ENCODE results near the gene ZNF814.
A peak's percentile ranks its signal among the peaks of the same experiment; 100 is the strongest.
"Not testable (repeated sequence)": the region's sequence is repeated elsewhere in the genome, so short reads cannot be mapped to it uniquely, and the experiment has no call there.

ZNF814 gene

GRCh38 chr19:57888560-57889231 is at the start of gene ZNF814:
Gene ZNF814 (minus strand): TSS chr19:57889037. CDS start chr19:57888802, 235 bp downstream.
- DNase-seq: peak; percentile 16 to 91 (median 68)

DNA sequence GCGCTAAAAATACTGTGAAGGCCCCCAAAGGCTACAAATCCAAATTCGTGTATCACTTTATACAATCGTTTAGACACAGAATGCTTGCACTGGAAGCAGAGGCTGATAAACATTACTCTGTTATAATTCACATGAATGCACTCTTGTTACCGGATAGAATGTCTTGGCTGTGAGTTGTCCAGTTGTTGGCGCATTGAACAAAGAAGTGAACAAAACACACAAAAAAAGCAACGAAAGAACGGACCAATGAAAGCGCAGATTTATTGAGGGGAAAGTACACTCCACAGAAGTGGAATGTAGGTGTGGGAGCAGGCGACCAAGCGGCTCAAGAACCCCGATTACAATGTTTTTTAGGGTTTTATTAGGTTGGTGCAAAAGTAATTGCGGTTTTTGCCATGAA is 46.9 kb upstream of the ZNF814 start:
- DNase-seq: peak in 4 of 51 donors; percentile 1 to 39 (median 22)

DNA sequence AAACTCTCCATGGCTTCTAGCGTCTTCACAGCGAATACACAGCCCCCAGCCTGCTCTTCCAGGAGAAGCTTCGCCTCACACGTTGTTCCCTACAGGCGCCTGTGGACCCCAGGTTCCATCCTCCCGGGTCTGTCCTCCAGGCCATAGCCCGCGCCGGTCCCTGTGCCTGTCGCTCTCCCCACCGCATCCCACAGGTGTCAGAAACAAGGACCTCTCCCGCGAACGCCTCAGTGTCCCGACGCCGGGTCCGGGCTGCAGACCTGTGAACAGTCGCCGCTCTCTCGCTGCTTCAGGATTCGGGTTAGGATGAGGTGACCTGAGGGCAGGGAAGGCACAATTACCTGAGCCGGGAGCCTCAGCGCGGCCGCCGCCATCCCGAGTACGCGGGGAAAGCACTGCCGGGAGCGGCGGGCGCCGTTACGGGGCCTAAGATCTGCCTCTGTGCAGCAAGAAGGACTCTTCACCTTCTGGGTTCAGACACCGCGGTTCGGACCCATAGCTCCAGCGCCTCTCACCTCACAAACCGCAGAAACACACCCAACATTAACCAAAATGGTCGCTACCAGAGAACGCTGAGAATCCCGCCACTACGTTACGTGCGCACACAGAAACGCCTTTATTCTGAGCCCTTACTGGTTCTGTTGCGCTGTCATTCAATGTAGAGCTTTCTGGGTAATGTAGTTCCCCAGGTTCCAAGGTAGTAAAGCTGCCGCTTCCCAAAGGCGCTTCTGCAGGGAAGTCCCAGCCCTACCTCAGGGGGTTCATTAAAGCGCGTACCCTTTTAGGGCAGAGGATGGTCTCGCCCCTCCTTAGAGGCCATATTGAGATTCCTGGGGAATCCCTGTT is 46.2 kb upstream of the ZNF814 start, which contains the start of gene ZNF418:
Gene ZNF418, minus strand, starts transcription at position 583 of the 846 bp plus-strand sequence. CDS start 1,580 bp downstream, outside the sequence.
- peak; percentile 7 to 91 (median 61) for DNase-seq

DNA sequence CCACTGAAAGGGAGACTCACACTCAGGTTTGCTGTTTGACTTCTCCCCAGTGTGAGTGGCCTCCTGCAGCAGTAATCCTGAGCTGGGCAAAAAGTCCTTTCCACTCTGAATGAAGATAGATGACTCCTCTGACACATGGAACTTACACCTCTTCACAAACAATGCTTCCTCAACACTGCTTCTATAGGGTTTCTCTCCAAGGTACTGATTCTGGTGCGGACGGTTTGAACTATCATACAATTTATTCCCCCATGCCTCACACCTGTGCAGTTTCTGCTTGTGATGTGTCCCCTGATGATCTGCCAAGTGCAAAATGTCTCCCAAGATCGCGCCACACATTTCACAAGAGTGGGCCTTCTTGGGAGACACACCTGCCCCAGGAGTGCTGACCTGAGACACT is 38.8 kb upstream of the ZNF814 start:
- DNase-seq: no peak

DNA sequence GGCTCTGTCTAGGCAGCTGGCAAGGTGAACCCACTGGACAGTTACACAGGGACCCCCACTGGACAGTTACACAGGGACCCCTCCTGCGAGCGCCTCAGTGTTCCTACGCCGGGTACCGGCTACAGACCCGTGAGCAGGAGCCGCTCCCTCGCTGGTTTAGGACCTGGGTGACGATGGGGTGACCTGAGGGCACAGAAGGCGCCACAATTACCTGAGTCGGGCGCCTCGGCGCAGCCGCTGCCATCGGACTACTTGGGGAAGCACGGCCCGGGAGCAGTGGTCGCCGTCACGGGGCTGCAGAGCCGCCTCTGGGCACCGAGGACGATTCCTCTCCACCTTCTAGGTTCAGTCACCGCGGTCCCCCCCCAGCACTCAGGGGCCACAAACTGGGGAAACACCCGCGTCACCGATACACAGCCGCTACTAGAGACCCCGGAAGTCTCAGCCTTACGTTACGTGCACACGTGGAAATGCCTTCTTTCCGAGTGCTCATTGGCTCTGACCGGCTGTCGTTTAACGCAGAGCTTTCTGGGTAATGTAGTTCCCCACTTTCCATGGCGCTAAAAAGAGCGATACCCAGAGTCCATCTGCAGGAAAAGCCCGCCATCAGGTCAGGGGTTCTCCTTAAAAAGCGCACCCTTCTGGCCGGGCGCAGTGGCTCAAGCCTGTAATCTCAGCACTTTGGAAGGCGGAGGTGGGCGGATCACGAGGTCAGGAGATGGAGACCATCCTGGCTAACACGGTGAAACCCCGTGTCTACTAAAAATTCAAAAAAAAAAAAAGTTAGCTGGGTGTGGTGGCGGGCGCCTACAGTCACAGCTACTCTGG is 27.5 kb upstream of the ZNF814 start, which contains the start of gene ZNF417:
Gene ZNF417, minus strand, starts transcription at position 425 of the 828 bp plus-strand sequence. Its CDS starts 181 bp downstream, at position 244.
- peak; percentile 24 to 92 (median 78) for DNase-seq

GRCh38 chr19:57914531-57914930 is 25.7 kb upstream of the ZNF814 start:
- DNase-seq: no peak

DNA sequence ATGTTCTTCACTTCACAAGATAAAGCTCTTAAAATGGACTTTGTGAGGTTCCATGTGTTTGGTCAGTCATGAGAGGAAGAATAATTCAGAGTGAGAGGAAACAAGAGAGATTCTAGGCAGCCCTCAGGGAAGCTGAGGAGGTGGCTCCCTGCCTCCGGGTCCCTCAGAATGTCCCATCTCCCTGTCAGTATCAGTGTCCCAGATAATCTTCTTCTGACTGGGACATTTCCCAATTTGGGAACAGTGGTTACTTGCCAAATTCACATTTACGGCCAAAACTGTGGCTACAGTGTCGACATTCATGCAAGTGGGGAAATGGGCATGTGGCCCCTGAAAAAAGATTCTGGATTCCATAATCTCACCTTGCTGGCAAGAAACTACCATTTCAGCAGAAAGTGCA is 18.6 kb upstream of the ZNF814 start:
- DNase-seq: no peak

DNA sequence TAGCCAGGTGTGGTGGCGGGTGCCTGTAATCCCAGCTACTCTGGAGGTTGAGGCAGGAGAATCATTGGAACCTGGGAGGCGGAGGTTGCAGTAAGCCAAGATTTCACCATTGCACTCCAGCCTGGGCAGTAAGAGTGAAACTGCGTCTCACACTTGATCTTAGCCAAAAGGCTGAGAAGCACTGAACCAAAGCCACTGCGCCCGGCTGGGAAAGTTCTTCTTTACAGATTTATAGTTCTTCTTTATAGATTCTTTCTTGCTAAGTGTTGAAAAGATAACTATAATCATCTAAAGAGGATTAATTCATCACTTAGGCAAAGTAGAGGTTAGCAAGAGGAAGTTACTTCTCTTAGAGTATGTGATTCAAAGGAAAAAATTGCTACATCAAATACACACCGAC is 16.4 kb upstream of the ZNF814 start:
- DNase-seq: no peak

DNA sequence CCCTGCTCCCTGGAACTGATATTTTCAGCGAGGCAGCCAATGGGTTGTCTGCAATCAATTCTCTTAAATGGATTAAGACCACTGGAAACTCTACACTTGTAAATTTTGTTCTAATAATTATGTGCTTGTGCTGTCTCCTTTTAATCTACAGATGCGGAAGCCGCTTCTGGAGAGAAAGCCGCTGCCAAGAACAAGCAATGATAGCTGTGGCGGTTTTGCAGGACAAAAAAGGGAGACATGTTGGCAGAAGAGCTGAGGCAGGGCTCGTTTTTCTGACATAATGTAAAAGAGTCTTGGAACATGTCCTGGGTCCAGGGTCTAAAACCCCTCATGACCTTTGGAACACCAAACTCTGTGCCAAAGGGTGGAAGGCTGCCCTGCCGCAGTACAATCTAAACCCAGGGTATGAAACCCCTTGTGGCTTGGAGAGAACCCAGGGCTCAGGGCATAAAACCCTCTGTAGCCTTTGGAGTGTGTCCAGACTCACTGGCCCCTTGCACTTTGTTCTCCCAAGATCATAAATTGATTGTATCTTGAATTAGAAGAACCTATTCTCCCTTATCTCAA is 14.9 kb upstream of the ZNF814 start:
- DNase-seq: no peak

DNA sequence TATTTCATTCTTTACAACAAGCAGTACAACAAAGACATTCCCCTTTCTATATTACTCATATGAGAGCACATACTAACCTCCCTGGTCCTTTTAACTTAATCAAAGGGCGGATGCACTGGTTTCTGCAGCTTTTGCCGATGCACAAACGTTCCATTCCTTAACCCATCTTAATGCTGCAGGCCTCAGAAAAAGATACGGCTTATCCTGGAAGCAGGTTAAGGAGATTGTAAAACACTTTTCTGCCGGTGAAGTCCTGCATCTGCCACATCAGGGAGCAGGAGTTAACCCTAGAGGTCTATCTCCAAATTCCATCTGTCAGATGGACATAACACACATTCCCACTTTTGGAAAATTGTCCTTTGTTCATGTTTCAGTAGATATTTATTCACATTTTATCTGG is 11.5 kb upstream of the ZNF814 start:
- DNase-seq: no peak

DNA sequence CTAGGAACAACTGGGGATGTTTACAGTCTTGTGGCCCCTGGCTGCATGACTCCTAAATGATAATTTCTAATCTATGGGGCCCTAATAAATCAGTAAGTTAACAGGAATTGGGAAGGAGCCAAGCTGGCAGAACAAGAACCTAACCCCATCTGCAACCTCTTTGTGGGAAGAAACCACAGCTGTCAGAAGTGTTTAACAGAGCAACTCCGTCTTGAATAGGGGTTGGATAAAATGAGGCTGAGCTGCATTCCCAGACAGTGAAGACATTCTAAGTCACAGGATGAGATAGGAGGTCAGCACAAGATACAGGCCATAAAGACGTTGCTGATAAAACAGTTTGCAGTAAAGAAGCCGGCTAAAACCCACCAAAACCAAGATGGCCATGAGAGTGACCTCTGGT is 1.9 kb upstream of the ZNF814 start:
- not testable (repeated sequence) for DNase-seq

- peak in 1 of 51 donors; percentile 25 for DNase-seq
Measured at GRCh38 chr19:57888107-57888559, 704 bp downstream of the ZNF814 start.

- no peak for DNase-seq
Measured at GRCh38 chr19:57887195-57887941, 1.5 kb downstream of the ZNF814 start.

GRCh38 chr19:57886046-57886445 is 2.8 kb downstream of the ZNF814 start:
- DNase-seq: no peak

GRCh38 chr19:57873883-57874799 is 14.7 kb downstream of the ZNF814 start:
- not testable (repeated sequence) for DNase-seq

DNA sequence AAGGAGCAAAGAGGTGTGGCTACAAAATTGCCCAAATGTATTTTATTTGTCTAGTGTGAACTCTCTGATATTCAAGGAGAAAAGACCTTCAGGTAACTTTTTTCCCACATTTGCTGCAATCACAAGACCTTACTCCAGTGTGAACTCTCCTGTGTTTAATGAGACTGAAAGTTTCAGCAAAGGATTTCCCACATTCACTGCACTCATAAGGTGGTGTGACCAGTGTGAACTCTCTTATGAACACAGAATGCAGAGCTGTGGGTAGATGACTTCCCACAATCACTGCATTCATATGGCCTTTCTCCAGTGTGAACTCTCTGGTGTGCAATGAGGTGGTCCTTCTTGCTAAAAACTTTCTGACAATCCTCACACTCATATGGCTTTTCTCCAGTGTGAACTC is 16.4 kb downstream of the ZNF814 start:
- DNase-seq: no peak

DNA sequence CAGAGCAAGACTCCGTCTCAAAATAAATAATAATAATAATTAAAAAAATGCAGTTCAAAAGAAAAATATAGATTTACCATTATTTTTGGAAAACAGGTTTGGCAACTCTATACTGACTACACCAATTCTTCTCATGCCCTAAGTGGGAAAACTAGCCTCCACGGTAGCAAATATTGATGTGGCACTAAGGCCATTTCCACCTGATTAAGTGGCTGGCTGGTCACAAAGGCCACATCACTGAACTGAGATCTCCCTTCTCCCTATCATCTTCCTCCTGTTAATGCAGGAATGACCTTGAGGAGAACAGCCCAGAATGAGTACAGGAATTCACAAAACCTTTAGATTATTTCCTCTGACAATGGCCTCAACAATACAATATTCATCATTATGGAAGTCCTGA is 18.6 kb downstream of the ZNF814 start:
- DNase-seq: no peak

DNA sequence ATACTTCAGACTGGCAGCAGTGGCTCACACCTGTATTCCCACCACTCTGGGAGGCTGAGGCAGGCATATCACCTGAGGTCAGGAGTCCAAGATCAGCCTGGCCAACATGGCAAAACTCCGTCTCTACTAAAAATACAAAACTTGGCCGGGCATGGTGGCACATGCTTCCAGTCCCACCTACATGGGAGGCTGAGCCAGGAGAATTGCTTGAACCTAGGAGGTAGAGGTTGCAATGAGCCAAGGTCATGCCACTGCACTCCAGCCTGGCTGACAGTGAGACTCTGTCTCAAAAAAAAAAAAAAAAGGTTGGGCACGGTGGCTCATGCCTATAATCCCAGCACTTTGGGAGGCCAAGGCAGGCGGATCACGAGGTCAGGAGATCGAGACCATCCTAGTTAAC is 19.2 kb downstream of the ZNF814 start:
- DNase-seq: not testable (repeated sequence)

DNA sequence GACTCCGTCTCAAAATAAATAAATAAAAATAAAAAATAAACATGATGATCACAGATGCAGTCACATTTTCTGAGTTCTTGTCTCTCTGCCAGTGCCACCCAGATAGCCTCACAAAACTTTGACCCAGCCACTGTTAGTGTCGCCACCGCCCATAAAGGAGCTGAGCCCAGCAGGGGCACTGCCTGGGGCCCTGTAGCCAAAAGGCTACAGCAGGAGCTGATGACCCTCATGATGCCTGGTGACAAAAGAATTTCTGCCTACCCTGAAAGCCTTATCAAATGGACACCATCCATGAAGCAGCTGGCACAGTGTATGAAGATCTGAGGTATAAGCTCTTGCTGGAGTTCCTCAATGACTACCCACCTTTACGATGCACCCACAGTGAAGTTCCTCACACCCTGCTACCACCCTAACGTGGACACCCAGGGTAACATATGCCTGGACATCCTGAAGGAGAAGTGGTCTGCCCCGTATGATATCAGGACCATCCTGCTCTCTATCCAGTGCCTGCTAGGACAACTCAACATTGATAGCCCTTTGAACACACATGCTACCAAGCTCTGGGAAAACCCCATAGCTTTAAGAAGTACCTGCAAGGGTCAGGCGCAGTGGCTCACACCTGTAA is 20.9 kb downstream of the ZNF814 start:
- DNase-seq: no peak
